Body of pancreas (tissue), 4 donors: ENCODE data around the gene YJU2.

Experiments used
- POLR2A ChIP-seq, 3 donors: fragments of 450-650 bp; IDR thresholded peaks; one replicate each; pipeline ENCODE4 v1.6.1; 2016; ENCODE audit warnings: antibody characterized with exemption in 3 of 3, mild to moderate bottlenecking in 2 of 3
- TF ChIP-seq, protein P1 (sequence below), 7 experiments: fragments of 450-650 bp in 4 of 7; fragments of 200-600 bp in 3 of 7; sonication (generic) in 3 of 7; IDR thresholded peaks; one replicate each; pipeline ENCODE4 v1.5.1; 2016 to 2019; ENCODE audit warnings: antibody characterized with exemption in 7 of 7

DNA sequence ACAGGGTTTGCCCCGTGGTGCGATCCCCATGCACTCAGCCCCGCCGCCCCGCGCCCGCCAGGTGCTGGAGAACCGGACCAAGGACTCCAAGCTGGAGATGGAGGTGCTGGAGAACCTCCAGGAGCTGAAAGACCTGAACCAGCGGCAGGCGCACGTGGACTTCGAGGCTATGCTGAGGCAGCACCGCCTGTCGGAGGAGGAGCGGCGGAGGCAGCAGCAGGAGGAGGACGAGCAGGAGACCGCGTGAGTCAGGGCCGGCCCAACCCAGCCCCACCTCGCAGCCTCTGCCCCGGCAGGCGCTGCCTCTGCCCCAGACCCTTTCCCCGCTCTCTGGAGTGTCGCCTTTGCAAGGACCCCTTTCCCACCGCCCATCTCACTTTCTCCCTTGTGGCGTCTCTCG lies 11.3 kb downstream of the YJU2 start:
- TF ChIP-seq, protein P1, sequence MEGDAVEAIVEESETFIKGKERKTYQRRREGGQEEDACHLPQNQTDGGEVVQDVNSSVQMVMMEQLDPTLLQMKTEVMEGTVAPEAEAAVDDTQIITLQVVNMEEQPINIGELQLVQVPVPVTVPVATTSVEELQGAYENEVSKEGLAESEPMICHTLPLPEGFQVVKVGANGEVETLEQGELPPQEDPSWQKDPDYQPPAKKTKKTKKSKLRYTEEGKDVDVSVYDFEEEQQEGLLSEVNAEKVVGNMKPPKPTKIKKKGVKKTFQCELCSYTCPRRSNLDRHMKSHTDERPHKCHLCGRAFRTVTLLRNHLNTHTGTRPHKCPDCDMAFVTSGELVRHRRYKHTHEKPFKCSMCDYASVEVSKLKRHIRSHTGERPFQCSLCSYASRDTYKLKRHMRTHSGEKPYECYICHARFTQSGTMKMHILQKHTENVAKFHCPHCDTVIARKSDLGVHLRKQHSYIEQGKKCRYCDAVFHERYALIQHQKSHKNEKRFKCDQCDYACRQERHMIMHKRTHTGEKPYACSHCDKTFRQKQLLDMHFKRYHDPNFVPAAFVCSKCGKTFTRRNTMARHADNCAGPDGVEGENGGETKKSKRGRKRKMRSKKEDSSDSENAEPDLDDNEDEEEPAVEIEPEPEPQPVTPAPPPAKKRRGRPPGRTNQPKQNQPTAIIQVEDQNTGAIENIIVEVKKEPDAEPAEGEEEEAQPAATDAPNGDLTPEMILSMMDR (IDR thresholded peaks at IDR 0.05) = no peak
- TF ChIP-seq POLR2A (IDR thresholded peaks at IDR 0.05) = no peak
